Activated CD4-positive, alpha-beta memory T cell treated with anti-CD3 and anti-CD28 coated beads, Interleukin-2, amount 10 ng/mL, durations not matched to agents 7 days and 5 days (primary cell): ENCODE data around the gene SPP2. TPM values are rescaled to one million over a fixed set of nuclear protein-coding genes. Genes with fewer than 3 reads are reported as not detected.
A peak's percentile ranks its signal among the peaks of the same experiment; 100 is the strongest.

Source experiments
- CTCF ChIA-PET: fragments of 350-600 bp; sonication (Branson Sonifier 250); formaldehyde crosslinking; loops from one replicate; lab custom pipeline; 2021; ENCODE audit warnings: antibody characterized with exemption, inconsistent platforms; lab: Charles Lee
- POLR2A ChIA-PET: fragments of 350-600 bp; sonication (Branson Sonifier 250); formaldehyde crosslinking; loops from one replicate; lab custom pipeline; 2021; ENCODE audit warnings: antibody characterized with exemption; lab: Charles Lee
- DNase-seq: peaks from one replicate; pipeline ENCODE4 v3.0.0-alpha.2; 2020
- H3K27ac Mint-ChIP-seq: one replicate; pipeline ENCODE4 v1.8.0; 2021; ENCODE audit warnings: mild to moderate bottlenecking, mixed read lengths
- H3K27me3 Mint-ChIP-seq: one replicate; pipeline ENCODE4 v1.8.0; 2021; ENCODE audit warnings: mixed read lengths
- H3K36me3 Mint-ChIP-seq: one replicate; pipeline ENCODE4 v1.8.0; 2021; ENCODE audit warnings: low read depth, mixed read lengths
- H3K4me1 Mint-ChIP-seq: one replicate; pipeline ENCODE4 v1.8.0; 2021; ENCODE audit warnings: mixed read lengths
- H3K4me3 Mint-ChIP-seq: one replicate; pipeline ENCODE4 v1.8.0; 2021; ENCODE audit warnings: mild to moderate bottlenecking, mixed read lengths
- H3K9me3 Mint-ChIP-seq: one replicate; pipeline ENCODE4 v1.8.0; 2021; ENCODE audit warnings: mixed read lengths
- total RNA-seq, 2 experiments: library from RNA; stranded (reverse); gene quantifications; one replicate each; pipeline ENCODE4 v1.2.3, GENCODE V29; 2021

SPP2 gene
- total RNA-seq: not detected

GRCh38 chr2:234050455-234051135 lies at the start of gene SPP2:
SPP2 (plus strand) TSS chr2:234050702; CDS start chr2:234050787, 85 bp downstream.
- Mint-ChIP-seq H3K9me3 (peaks cover 7% of the 10 kb centered on the region), H3K4me1 (no peaks in the 10 kb centered on the region), H3K4me3 (no peak within 1 kb of the TSS), H3K27ac (no peak within 1 kb of the TSS), H3K27me3 (peaks cover 10% of the 10 kb centered on the region), H3K36me3 (no peaks in the 10 kb centered on the region)
- POLR2A ChIA-PET: no interaction called here
- CTCF ChIA-PET: interaction anchor here (1.7 kb wide), 1 partner anchor 450 kb away, joined by 4 read pairs; no protein-coding TSS in a partner anchor
- DNase-seq: no peak

GRCh38 chr2:234001380-234002160 lies 48.9 kb upstream of the SPP2 start:
- CTCF ChIA-PET: interaction anchor here (1.0 kb wide), 1 partner anchor 544 kb away, joined by 3 read pairs; no protein-coding TSS in a partner anchor
- no peaks in the 10 kb centered on the region for H3K9me3 Mint-ChIP-seq
- no peak overlapping the region for H3K4me3 Mint-ChIP-seq
- peaks cover 27% of the 10 kb centered on the region for H3K27me3 Mint-ChIP-seq
- peaks cover 35% of the 10 kb centered on the region for H3K4me1 Mint-ChIP-seq
- H3K36me3 Mint-ChIP-seq: no peaks in the 10 kb centered on the region
- DNase-seq: peak; percentile 46
- POLR2A ChIA-PET: interaction anchor here (1.6 kb wide), 2 partner anchors 11 to 31 kb away, joined by 4 to 5 read pairs; no protein-coding TSS in a partner anchor
- H3K27ac Mint-ChIP-seq: peak overlapping the region; percentile 36

GRCh38 chr2:234002281-234002680 lies 48.2 kb upstream of the SPP2 start:
- CTCF ChIA-PET: interaction anchor here (1.0 kb wide), 1 partner anchor 543 kb away, joined by 3 read pairs; no protein-coding TSS in a partner anchor
- POLR2A ChIA-PET: interaction anchor here (1.6 kb wide), 2 partner anchors 12 to 30 kb away, joined by 4 to 5 read pairs; no protein-coding TSS in a partner anchor
- Mint-ChIP-seq H3K27ac (no peak overlapping the region), H3K27me3 (peaks cover 30% of the 10 kb centered on the region), H3K4me3 (no peak overlapping the region), H3K4me1 (peaks cover 32% of the 10 kb centered on the region), H3K36me3 (no peaks in the 10 kb centered on the region), H3K9me3 (no peaks in the 10 kb centered on the region)
- no peak for DNase-seq

- Mint-ChIP-seq H3K4me1 (peaks cover 32% of the 10 kb centered on the region), H3K27me3 (peaks cover 35% of the 10 kb centered on the region), H3K4me3 (no peak overlapping the region), H3K27ac (no peak overlapping the region), H3K9me3 (no peaks in the 10 kb centered on the region), H3K36me3 (no peaks in the 10 kb centered on the region)
- ChIA-PET POLR2A (no interaction called here), CTCF (no interaction called here)
- DNase-seq: peak; percentile 39
Observed at GRCh38 chr2:234003972-234004617, 46.4 kb upstream of the SPP2 start.

- H3K27me3 Mint-ChIP-seq: peaks cover 39% of the 10 kb centered on the region
- CTCF ChIA-PET: no interaction called here
- H3K4me3 Mint-ChIP-seq: no peak overlapping the region
- POLR2A ChIA-PET: no interaction called here
- DNase-seq: no peak
- peaks cover 29% of the 10 kb centered on the region for H3K4me1 Mint-ChIP-seq
- H3K9me3 Mint-ChIP-seq: no peaks in the 10 kb centered on the region
- H3K36me3 Mint-ChIP-seq: no peaks in the 10 kb centered on the region
- H3K27ac Mint-ChIP-seq: no peak overlapping the region
Observed at GRCh38 chr2:234005126-234005525, 45.4 kb upstream of the SPP2 start.

- H3K27me3 Mint-ChIP-seq: peaks cover 44% of the 10 kb centered on the region
- POLR2A ChIA-PET: no interaction called here
Observed at GRCh38 chr2:234006501-234006900, 44.0 kb upstream of the SPP2 start.

GRCh38 chr2:234014427-234014826 lies 36.1 kb upstream of the SPP2 start:
- Mint-ChIP-seq H3K27me3 (peaks cover 23% of the 10 kb centered on the region), H3K36me3 (no peaks in the 10 kb centered on the region), H3K4me1 (no peaks in the 10 kb centered on the region), H3K4me3 (no peak overlapping the region), H3K9me3 (peaks cover 4% of the 10 kb centered on the region), H3K27ac (no peak overlapping the region)
- no peak for DNase-seq
- ChIA-PET POLR2A (no interaction called here), CTCF (interaction anchor here (1.1 kb wide), 1 partner anchor 9 kb away, joined by 3 read pairs; no protein-coding TSS in a partner anchor)

More at GRCh38 chr2:234006501-234006900, 44.0 kb upstream of the SPP2 start:
- Mint-ChIP-seq H3K36me3 (no peaks in the 10 kb centered on the region), H3K4me1 (peaks cover 20% of the 10 kb centered on the region), H3K9me3 (peaks cover 4% of the 10 kb centered on the region), H3K27ac (no peak overlapping the region), H3K4me3 (no peak overlapping the region)
- DNase-seq: no peak
- CTCF ChIA-PET: no interaction called here

- no peak for DNase-seq
- CTCF ChIA-PET: no interaction called here
- POLR2A ChIA-PET: no interaction called here
- Mint-ChIP-seq H3K4me1 (no peaks in the 10 kb centered on the region), H3K27ac (no peak overlapping the region), H3K4me3 (no peak overlapping the region), H3K36me3 (no peaks in the 10 kb centered on the region), H3K9me3 (peaks cover 3% of the 10 kb centered on the region), H3K27me3 (peaks cover 17% of the 10 kb centered on the region)
Observed at GRCh38 chr2:234015861-234016260, 34.6 kb upstream of the SPP2 start.

GRCh38 chr2:234019896-234020295 lies 30.6 kb upstream of the SPP2 start:
- ChIA-PET POLR2A (no interaction called here), CTCF (no interaction called here)
- Mint-ChIP-seq H3K27me3 (peaks cover 8% of the 10 kb centered on the region), H3K4me1 (peaks cover 3% of the 10 kb centered on the region), H3K27ac (no peak overlapping the region), H3K36me3 (peaks cover 8% of the 10 kb centered on the region), H3K9me3 (peaks cover 10% of the 10 kb centered on the region), H3K4me3 (no peak overlapping the region)
- DNase-seq: no peak

- DNase-seq: no peak
- H3K4me3 Mint-ChIP-seq: no peak overlapping the region
- peaks cover 7% of the 10 kb centered on the region for H3K4me1 Mint-ChIP-seq
- H3K36me3 Mint-ChIP-seq: peaks cover 8% of the 10 kb centered on the region
- CTCF ChIA-PET: no interaction called here
- H3K9me3 Mint-ChIP-seq: peaks cover 10% of the 10 kb centered on the region
- POLR2A ChIA-PET: no interaction called here
- peaks cover 7% of the 10 kb centered on the region for H3K27me3 Mint-ChIP-seq
- no peak overlapping the region for H3K27ac Mint-ChIP-seq
Observed at GRCh38 chr2:234020332-234020731, 30.2 kb upstream of the SPP2 start.

GRCh38 chr2:234022424-234022823 lies 28.1 kb upstream of the SPP2 start:
- ChIA-PET POLR2A (no interaction called here), CTCF (no interaction called here)
- H3K27ac Mint-ChIP-seq: no peak overlapping the region
- H3K9me3 Mint-ChIP-seq: peaks cover 10% of the 10 kb centered on the region
- H3K27me3 Mint-ChIP-seq: peaks cover 2% of the 10 kb centered on the region
- peaks cover 28% of the 10 kb centered on the region for H3K4me1 Mint-ChIP-seq
- no peak overlapping the region for H3K4me3 Mint-ChIP-seq
- DNase-seq: no peak
- peaks cover 8% of the 10 kb centered on the region for H3K36me3 Mint-ChIP-seq

GRCh38 chr2:234024304-234024703 lies 26.2 kb upstream of the SPP2 start:
- ChIA-PET POLR2A (interaction anchor here (1.4 kb wide), 1 partner anchor 8 kb away, joined by 7 read pairs; no protein-coding TSS in a partner anchor), CTCF (interaction anchor here (1.1 to 1.5 kb wide), 2 partner anchors 10 to 26 kb away, joined by 3 read pairs; no protein-coding TSS in a partner anchor)
- Mint-ChIP-seq H3K4me3 (no peak overlapping the region), H3K4me1 (peaks cover 39% of the 10 kb centered on the region), H3K9me3 (peaks cover 10% of the 10 kb centered on the region), H3K27ac (no peak overlapping the region), H3K27me3 (no peaks in the 10 kb centered on the region), H3K36me3 (peaks cover 11% of the 10 kb centered on the region)
- DNase-seq: no peak
